ENCODE data around the gene ERBB4. TPM values are rescaled to one million over a fixed set of nuclear protein-coding genes. Genes with fewer than 3 reads are reported as not detected.

The ERBB4 gene
- total RNA-seq, 1 donor from 2014 or later = 2.8 TPM

GRCh38 chr2:212173756-212174510, 364.7 kb downstream of the ERBB4 start:
- H3K27ac Mint-ChIP-seq (ENCODE audit: unreplicated experiment) = peak overlapping the region; percentile 25
- TF ChIP-seq CTCF (IDR thresholded peaks at IDR 0.05) = no peak
- H3K4me3 Mint-ChIP-seq (ENCODE audit: unreplicated experiment) = no peak overlapping the region
- H3K36me3 Mint-ChIP-seq (ENCODE audit: unreplicated experiment) = no peaks in the 10 kb centered on the region
- no peaks in the 10 kb centered on the region for H3K27me3 Mint-ChIP-seq (ENCODE audit: unreplicated experiment)
- peaks cover 25% of the 10 kb centered on the region for H3K4me1 Mint-ChIP-seq (ENCODE audit: unreplicated experiment)
- H3K9me3 Mint-ChIP-seq (ENCODE audit: unreplicated experiment) = peaks cover 14% of the 10 kb centered on the region
- no peak for DNase-seq (ENCODE audit: extremely low spot score, unreplicated experiment)

- Mint-ChIP-seq H3K36me3 (ENCODE audit: unreplicated experiment) (no peaks in the 10 kb centered on the region), H3K27ac (ENCODE audit: unreplicated experiment) (peak overlapping the region; percentile 25), H3K27me3 (ENCODE audit: unreplicated experiment) (no peaks in the 10 kb centered on the region), H3K4me3 (ENCODE audit: unreplicated experiment) (no peak overlapping the region), H3K4me1 (ENCODE audit: unreplicated experiment) (peaks cover 29% of the 10 kb centered on the region), H3K9me3 (ENCODE audit: unreplicated experiment) (peaks cover 14% of the 10 kb centered on the region)
- DNase-seq (ENCODE audit: extremely low spot score, unreplicated experiment) = no peak
- TF ChIP-seq CTCF (IDR thresholded peaks at IDR 0.05) = no peak
These were observed 365.3 kb downstream of the ERBB4 start for GRCh38 chr2:212173331-212173730.

GRCh38 chr2:212170382-212170781, 368.2 kb downstream of the ERBB4 start:
- Mint-ChIP-seq H3K4me3 (ENCODE audit: unreplicated experiment) (no peak overlapping the region), H3K9me3 (ENCODE audit: unreplicated experiment) (peaks cover 14% of the 10 kb centered on the region), H3K27me3 (ENCODE audit: unreplicated experiment) (no peaks in the 10 kb centered on the region), H3K36me3 (ENCODE audit: unreplicated experiment) (no peaks in the 10 kb centered on the region), H3K4me1 (ENCODE audit: unreplicated experiment) (peaks cover 36% of the 10 kb centered on the region), H3K27ac (ENCODE audit: unreplicated experiment) (no peak overlapping the region)
- no peak for DNase-seq (ENCODE audit: extremely low spot score, unreplicated experiment)
- TF ChIP-seq CTCF (IDR thresholded peaks at IDR 0.05) = no peak

- DNase-seq (ENCODE audit: extremely low spot score, unreplicated experiment) = no peak
- Mint-ChIP-seq H3K9me3 (ENCODE audit: unreplicated experiment) (peaks cover 3% of the 10 kb centered on the region), H3K27me3 (ENCODE audit: unreplicated experiment) (no peaks in the 10 kb centered on the region), H3K4me1 (ENCODE audit: unreplicated experiment) (peaks cover 12% of the 10 kb centered on the region), H3K27ac (ENCODE audit: unreplicated experiment) (no peak overlapping the region), H3K36me3 (ENCODE audit: unreplicated experiment) (no peaks in the 10 kb centered on the region), H3K4me3 (ENCODE audit: unreplicated experiment) (no peak overlapping the region)
- no peak for TF ChIP-seq CTCF (IDR thresholded peaks at IDR 0.05)
These were observed 380.5 kb downstream of the ERBB4 start for GRCh38 chr2:212158081-212158480.

GRCh38 chr2:212157012-212157411, 381.6 kb downstream of the ERBB4 start:
- Mint-ChIP-seq H3K27ac (ENCODE audit: unreplicated experiment) (peak overlapping the region; percentile 1), H3K9me3 (ENCODE audit: unreplicated experiment) (peaks cover 3% of the 10 kb centered on the region), H3K4me1 (ENCODE audit: unreplicated experiment) (peaks cover 12% of the 10 kb centered on the region), H3K4me3 (ENCODE audit: unreplicated experiment) (no peak overlapping the region), H3K36me3 (ENCODE audit: unreplicated experiment) (no peaks in the 10 kb centered on the region), H3K27me3 (ENCODE audit: unreplicated experiment) (no peaks in the 10 kb centered on the region)
- no peak for TF ChIP-seq CTCF (IDR thresholded peaks at IDR 0.05)
- DNase-seq (ENCODE audit: extremely low spot score, unreplicated experiment) = no peak
